Measurements from ENCODE around the gene FBXL15.

FBXL15 gene

DNA sequence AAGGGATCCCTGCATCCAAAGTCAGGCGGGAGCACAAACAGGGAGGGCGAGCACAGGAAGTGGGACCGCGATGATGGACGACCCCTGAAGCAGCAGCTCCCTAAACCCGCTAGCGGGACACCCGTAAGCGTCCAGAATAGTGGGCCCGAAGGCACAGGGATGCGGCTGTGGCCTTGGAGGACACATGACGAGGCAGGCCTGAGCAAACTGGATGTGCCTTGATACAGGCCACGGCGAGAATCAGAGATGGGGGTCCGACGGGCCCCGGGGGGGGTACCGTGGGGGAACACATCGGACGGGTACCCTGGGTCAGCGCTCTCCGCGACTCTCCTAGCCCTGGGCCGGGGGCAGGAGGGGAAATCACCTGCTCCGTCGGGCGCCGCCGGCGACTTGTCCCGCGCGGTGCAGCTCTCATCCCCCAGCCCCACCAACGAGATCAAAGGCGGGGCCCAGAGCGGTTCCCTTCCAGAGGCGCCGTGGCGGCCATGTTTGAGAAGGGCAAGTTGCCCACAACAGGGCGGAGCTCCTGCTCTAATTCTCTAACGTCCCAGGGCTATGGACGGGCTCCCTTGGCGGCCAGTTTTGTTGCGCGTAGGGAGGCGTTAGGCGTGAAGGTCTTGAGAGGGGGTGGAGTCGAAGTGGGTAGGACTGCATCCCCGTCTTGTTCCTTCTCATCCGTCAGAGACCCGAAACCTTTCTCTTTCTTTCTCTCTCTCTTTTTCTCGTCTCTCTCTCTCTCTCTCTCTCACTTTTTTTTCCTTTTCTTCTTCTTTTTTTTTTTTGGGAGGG lies 11.7 kb downstream of the FBXL15 start, which contains the start of gene CUEDC2:
Gene CUEDC2, minus strand, starts transcription at position 413 of the 789 bp plus-strand sequence. CDS start 7,386 bp downstream, outside the sequence.
- TF ChIP-seq, protein P1, sequence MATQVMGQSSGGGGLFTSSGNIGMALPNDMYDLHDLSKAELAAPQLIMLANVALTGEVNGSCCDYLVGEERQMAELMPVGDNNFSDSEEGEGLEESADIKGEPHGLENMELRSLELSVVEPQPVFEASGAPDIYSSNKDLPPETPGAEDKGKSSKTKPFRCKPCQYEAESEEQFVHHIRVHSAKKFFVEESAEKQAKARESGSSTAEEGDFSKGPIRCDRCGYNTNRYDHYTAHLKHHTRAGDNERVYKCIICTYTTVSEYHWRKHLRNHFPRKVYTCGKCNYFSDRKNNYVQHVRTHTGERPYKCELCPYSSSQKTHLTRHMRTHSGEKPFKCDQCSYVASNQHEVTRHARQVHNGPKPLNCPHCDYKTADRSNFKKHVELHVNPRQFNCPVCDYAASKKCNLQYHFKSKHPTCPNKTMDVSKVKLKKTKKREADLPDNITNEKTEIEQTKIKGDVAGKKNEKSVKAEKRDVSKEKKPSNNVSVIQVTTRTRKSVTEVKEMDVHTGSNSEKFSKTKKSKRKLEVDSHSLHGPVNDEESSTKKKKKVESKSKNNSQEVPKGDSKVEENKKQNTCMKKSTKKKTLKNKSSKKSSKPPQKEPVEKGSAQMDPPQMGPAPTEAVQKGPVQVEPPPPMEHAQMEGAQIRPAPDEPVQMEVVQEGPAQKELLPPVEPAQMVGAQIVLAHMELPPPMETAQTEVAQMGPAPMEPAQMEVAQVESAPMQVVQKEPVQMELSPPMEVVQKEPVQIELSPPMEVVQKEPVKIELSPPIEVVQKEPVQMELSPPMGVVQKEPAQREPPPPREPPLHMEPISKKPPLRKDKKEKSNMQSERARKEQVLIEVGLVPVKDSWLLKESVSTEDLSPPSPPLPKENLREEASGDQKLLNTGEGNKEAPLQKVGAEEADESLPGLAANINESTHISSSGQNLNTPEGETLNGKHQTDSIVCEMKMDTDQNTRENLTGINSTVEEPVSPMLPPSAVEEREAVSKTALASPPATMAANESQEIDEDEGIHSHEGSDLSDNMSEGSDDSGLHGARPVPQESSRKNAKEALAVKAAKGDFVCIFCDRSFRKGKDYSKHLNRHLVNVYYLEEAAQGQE (IDR thresholded peaks at IDR 0.05; ENCODE audit: insufficient read depth in 1 of 2, low read depth in 2 of 2, low read length in 2 of 2): peak in 1 of 2 experiments; percentile 2; a peak in 1 of 4 replicates
- TF ChIP-seq TAF1 (IDR thresholded peaks at IDR 0.05; ENCODE audit: borderline replicate concordance, insufficient read depth, low read length) (peak; percentile 68; the same call in 1 of the 2 replicates), POLR2AphosphoS5 (IDR thresholded peaks at IDR 0.05; ENCODE audit: low read depth, low read length) (peak; percentile 75; the same call in 1 of the 2 replicates), FOXP2 (optimal IDR thresholded peaks at IDR 0.05; ENCODE audit: borderline replicate concordance, extremely low read depth, extremely low read length, insufficient read depth) (peak; percentile 43), SIN3A (IDR thresholded peaks at IDR 0.05; ENCODE audit: borderline replicate concordance, insufficient read depth, low read length) (no peak)

DNA sequence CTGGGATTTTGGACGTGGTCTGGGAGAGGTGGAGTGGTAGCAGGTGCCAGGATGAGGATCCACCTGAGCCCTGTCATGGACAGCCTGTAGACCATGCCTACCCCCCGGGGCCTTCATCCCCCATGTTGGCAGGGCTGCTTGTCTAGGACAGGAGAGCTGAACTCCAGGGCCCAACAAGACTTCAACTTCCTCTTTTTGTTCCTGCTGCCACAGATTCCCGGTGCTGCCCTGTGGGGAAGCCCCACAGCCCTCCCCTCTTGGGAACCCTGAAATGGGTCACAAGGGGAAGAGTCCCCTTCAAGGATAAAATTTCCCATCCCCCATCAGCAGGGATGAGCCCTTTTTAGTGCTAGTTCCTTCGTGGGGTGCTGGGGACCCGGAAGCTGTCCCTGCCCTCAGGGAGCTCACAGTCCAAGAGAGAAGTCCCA lies 13.0 kb downstream of the FBXL15 start:
- no peak for TF ChIP-seq TAF1 (IDR thresholded peaks at IDR 0.05; ENCODE audit: borderline replicate concordance, insufficient read depth, low read length)
- TF ChIP-seq SIN3A (IDR thresholded peaks at IDR 0.05; ENCODE audit: borderline replicate concordance, insufficient read depth, low read length): no peak
- TF ChIP-seq, protein P1 (IDR thresholded peaks at IDR 0.05; ENCODE audit: insufficient read depth in 1 of 2, low read depth in 2 of 2, low read length in 2 of 2): no peak
- TF ChIP-seq FOXP2 (optimal IDR thresholded peaks at IDR 0.05; ENCODE audit: borderline replicate concordance, extremely low read depth, extremely low read length, insufficient read depth): no peak
- TF ChIP-seq POLR2AphosphoS5 (IDR thresholded peaks at IDR 0.05; ENCODE audit: low read depth, low read length): no peak

DNA sequence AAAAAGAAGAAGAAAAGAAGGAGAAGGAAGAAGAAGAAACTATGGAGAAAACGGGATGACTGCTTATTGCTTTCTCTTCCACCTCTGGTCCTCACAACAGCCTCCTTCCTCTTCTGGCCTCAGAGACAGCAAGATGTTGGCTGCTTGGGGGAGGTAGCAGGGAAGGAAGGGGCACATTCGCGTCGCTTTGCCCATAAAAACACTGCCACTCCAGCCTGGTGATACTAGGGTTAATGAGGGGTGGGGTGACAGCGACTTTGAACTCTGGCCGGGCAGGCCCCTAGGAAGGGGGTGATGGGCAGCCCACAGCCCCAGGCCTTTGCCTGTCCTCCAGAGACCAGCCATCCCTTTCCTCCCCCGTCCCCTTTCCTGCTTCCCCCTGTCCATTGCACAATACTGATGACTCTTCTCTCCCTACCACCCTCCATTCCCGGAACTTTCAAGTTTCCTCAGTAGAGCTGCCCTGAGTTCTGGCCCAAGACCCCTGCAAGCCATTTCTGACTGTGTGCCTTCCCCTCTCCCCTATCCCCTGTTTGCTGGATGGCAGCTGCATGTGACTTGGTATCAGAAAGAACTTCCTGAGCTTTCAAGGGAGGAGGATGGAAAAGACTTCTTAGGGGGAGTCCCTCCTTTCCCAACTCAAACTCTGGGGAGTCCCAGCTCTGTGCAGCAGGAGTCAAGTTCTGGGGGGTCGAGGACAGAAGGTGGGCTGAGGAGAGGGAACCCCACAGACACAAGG lies 13.9 kb downstream of the FBXL15 start:
- TF ChIP-seq FOXP2 (optimal IDR thresholded peaks at IDR 0.05; ENCODE audit: borderline replicate concordance, extremely low read depth, extremely low read length, insufficient read depth) (no peak), TAF1 (IDR thresholded peaks at IDR 0.05; ENCODE audit: borderline replicate concordance, insufficient read depth, low read length) (no peak)

DNA sequence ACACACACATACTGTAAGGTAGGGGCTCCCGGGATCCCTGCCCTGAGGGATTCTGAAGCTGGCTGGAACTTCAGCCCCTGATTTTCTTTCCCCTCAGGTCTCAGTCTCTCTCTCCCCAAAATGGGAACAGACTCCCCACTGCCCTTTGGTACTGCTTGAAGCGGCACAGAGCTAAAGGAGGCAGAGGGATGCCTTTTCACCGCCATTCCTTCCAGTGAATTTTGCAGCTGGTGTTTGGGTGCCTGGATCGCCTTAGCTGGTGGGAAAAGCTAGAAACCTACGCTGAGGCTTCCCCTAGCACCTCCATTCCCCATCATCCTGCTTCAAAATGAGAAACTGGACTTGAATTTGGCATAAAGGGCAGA lies 14.5 kb downstream of the FBXL15 start:
- no peak for TF ChIP-seq POLR2AphosphoS5 (IDR thresholded peaks at IDR 0.05; ENCODE audit: low read depth, low read length)
- TF ChIP-seq TAF1 (IDR thresholded peaks at IDR 0.05; ENCODE audit: borderline replicate concordance, insufficient read depth, low read length): no peak
- TF ChIP-seq SIN3A (IDR thresholded peaks at IDR 0.05; ENCODE audit: borderline replicate concordance, insufficient read depth, low read length): no peak
- TF ChIP-seq FOXP2 (optimal IDR thresholded peaks at IDR 0.05; ENCODE audit: borderline replicate concordance, extremely low read depth, extremely low read length, insufficient read depth): no peak
- TF ChIP-seq, protein P1 (IDR thresholded peaks at IDR 0.05; ENCODE audit: insufficient read depth in 1 of 2, low read depth in 2 of 2, low read length in 2 of 2): no peak

DNA sequence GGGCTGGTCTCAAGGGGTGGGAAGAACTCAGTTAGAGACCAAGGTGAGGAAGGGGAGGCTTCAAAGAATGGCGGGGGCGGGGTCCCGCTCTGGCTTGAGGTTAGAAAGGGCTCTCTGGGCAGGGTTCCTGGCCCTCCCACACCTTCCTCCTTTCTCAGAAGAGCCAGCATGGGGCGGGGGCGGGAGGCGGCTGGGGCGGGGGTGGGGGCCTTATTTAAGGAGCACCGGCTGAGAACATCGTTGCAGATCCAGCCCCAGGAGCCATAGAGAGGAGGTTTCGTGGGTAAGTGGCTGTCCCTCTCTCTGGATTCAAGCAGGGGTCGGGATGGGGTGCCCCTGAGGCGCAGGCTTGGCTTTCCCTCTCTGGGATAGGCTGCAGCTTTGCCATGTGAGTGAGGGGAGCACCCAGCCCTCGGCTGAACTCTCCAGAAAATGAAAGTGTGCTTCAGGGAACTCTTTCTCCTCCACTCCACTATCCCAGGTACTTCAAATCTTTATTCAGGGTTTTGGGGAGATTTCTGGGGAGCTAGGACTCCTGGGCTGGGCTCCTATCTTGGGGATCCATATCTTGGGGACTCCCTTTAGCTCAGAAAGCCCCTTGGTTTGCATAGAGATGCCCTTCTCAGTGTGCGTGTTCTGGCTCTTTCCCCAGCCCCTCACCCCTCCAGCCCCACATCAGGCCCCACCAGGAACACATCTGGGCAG lies 15.0 kb downstream of the FBXL15 start:
- TF ChIP-seq FOXP2 (optimal IDR thresholded peaks at IDR 0.05; ENCODE audit: borderline replicate concordance, extremely low read depth, extremely low read length, insufficient read depth): no peak
- TF ChIP-seq TAF1 (IDR thresholded peaks at IDR 0.05; ENCODE audit: borderline replicate concordance, insufficient read depth, low read length): no peak
- TF ChIP-seq SIN3A (IDR thresholded peaks at IDR 0.05; ENCODE audit: borderline replicate concordance, insufficient read depth, low read length): no peak
- no peak for TF ChIP-seq POLR2AphosphoS5 (IDR thresholded peaks at IDR 0.05; ENCODE audit: low read depth, low read length)
- TF ChIP-seq, protein P1 (IDR thresholded peaks at IDR 0.05; ENCODE audit: insufficient read depth in 1 of 2, low read depth in 2 of 2, low read length in 2 of 2): no peak

All from PFSK-1 (cell line).